HEK293 (cell line): Measurements from ENCODE around the gene CCR9.
A peak's percentile ranks its signal among the peaks of the same experiment; 100 is the strongest.

ENCODE experiments used
- PRDM1 ChIP-seq: fragments of 450-650 bp; formaldehyde crosslinking; IDR thresholded peaks from 2 replicates; pipeline ENCODE4; 2016; ENCODE audit warnings: missing biosample characterization, missing genetic modification characterization
- YY1 ChIP-seq: fragments of 450-650 bp; formaldehyde crosslinking; IDR thresholded peaks from 2 replicates; pipeline ENCODE4 v1.5.1; 2018; ENCODE audit warnings: missing biosample characterization, missing genetic modification characterization
- ZFP37 ChIP-seq: fragments of 450-650 bp; formaldehyde crosslinking; IDR thresholded peaks from 2 replicates; pipeline ENCODE4 v1.5.1; 2016; ENCODE audit warnings: missing biosample characterization, missing genetic modification characterization
- ZNF121 ChIP-seq: fragments of 450-650 bp; formaldehyde crosslinking; IDR thresholded peaks from 2 replicates; pipeline ENCODE4 v1.5.1; 2016; ENCODE audit warnings: missing biosample characterization, missing genetic modification characterization
- ZNF174 ChIP-seq: fragments of 450-650 bp; formaldehyde crosslinking; IDR thresholded peaks from 2 replicates; pipeline ENCODE4 v1.5.0; 2017; ENCODE audit warnings: missing biosample characterization, mild to moderate bottlenecking, missing genetic modification characterization
- ZNF274 ChIP-seq, 2 experiments: fragments of 200-500 bp in 1 of 2; fragments of 450-650 bp in 1 of 2; sonication (Bioruptor generic) in 1 of 2; formaldehyde crosslinking in 1 of 2; IDR thresholded peaks; 2 replicates each; pipeline versions ENCODE4 v1.5.1 to v1.6.1; 2014 to 2016; ENCODE audit warnings: borderline replicate concordance in 1 of 2, inconsistent platforms in 1 of 2, low read length in 1 of 2, missing biosample characterization in 1 of 2, missing genetic modification characterization in 1 of 2
- ZNF394 ChIP-seq: fragments of 450-650 bp; formaldehyde crosslinking; IDR thresholded peaks from 2 replicates; pipeline ENCODE4 v1.5.1; 2016; ENCODE audit warnings: missing biosample characterization, missing genetic modification characterization, mild to moderate bottlenecking, moderate library complexity, borderline replicate concordance
- ZNF664 ChIP-seq: fragments of 450-650 bp; formaldehyde crosslinking; IDR thresholded peaks from 2 replicates; pipeline ENCODE4 v1.5.1; 2016; ENCODE audit warnings: missing biosample characterization, missing genetic modification characterization
- ZSCAN30 ChIP-seq: fragments of 450-650 bp; IDR thresholded peaks from 2 replicates; pipeline ENCODE4 v1.5.1; 2018; ENCODE audit warnings: missing biosample characterization, mild to moderate bottlenecking, missing genetic modification characterization, moderate library complexity
- TF ChIP-seq, protein P1 (sequence below): fragments of 450-650 bp; formaldehyde crosslinking; IDR thresholded peaks from 2 replicates; pipeline ENCODE4 v1.5.1; 2016; ENCODE audit warnings: missing biosample characterization, missing genetic modification characterization
- TF ChIP-seq, protein P2 (sequence below): sonication (generic); formaldehyde crosslinking; IDR thresholded peaks from 2 replicates; pipeline ENCODE4 v1.8.1; 2022; ENCODE audit warnings: mild to moderate bottlenecking, moderate library complexity, missing genetic modification reagents
- TF ChIP-seq, protein P3 (sequence below): fragments of 450-650 bp; formaldehyde crosslinking; IDR thresholded peaks from 2 replicates; pipeline ENCODE4 v1.5.1; 2017; ENCODE audit warnings: missing biosample characterization, missing genetic modification characterization
- TF ChIP-seq, protein P4 (sequence below): fragments of 450-650 bp; formaldehyde crosslinking; IDR thresholded peaks from 2 replicates; pipeline ENCODE4 v1.5.1; 2016; ENCODE audit warnings: missing biosample characterization, missing genetic modification characterization

DNA sequence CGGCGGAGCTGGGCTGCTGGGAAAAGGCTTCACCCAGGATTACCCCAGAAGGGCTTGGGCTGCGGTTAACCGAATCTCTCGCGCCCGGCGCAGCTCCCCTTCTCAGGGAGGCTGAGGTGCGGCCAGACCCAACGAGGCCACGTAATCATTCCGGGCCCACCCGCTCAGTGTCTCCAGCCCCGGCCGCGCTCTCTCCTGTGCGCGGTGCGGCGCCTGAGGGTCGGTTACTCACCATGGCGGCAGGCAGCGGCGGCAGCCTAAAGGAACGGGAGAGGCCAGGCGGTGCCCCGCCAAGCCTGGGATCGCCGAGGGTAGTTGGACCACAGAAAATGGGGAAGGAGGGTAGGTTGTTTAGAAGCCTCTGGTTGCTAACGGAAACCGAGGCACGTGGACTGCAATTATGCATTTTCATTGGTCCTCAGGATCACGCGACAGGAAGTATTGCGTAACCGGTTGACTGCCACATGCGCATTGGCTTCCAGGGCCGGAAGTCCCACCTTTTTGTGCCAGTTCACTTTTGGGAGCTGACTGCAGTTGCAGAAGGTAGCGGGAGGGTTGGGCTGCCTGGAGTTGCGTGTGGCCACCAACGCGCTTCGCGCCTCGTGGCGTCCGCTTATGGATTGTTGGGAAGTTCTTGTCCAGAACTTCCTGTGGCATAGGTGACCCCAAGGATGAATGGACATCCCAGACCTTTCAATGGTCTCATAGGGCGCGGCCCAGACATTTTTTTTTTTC, 44.4 kb upstream of the CCR9 start, which contains the start of gene LZTFL1:
- TF ChIP-seq, protein P1, sequence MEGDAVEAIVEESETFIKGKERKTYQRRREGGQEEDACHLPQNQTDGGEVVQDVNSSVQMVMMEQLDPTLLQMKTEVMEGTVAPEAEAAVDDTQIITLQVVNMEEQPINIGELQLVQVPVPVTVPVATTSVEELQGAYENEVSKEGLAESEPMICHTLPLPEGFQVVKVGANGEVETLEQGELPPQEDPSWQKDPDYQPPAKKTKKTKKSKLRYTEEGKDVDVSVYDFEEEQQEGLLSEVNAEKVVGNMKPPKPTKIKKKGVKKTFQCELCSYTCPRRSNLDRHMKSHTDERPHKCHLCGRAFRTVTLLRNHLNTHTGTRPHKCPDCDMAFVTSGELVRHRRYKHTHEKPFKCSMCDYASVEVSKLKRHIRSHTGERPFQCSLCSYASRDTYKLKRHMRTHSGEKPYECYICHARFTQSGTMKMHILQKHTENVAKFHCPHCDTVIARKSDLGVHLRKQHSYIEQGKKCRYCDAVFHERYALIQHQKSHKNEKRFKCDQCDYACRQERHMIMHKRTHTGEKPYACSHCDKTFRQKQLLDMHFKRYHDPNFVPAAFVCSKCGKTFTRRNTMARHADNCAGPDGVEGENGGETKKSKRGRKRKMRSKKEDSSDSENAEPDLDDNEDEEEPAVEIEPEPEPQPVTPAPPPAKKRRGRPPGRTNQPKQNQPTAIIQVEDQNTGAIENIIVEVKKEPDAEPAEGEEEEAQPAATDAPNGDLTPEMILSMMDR: no peak
- TF ChIP-seq YY1 (tag by site-specific recombination) (no peak), ZNF394 (tag by site-specific recombination) (no peak), ZNF274 (IDR thresholded peaks at IDR 0.05; ENCODE audit: low read length) (no peak), ZNF274 (tag by site-specific recombination; IDR thresholded peaks at IDR 0.05; ENCODE audit: borderline replicate concordance) (no peak), ZSCAN30 (tag by site-specific recombination) (0 out of 2 replicates have a peak, but pooled peaks have one; percentile 38), ZFP37 (tag by site-specific recombination) (no peak), ZNF174 (tag by site-specific recombination) (no peak), PRDM1 (tag by site-specific recombination) (no peak), ZNF664 (tag by site-specific recombination) (no peak), ZNF121 (tag by site-specific recombination) (no peak)
- TF ChIP-seq, protein P2, sequence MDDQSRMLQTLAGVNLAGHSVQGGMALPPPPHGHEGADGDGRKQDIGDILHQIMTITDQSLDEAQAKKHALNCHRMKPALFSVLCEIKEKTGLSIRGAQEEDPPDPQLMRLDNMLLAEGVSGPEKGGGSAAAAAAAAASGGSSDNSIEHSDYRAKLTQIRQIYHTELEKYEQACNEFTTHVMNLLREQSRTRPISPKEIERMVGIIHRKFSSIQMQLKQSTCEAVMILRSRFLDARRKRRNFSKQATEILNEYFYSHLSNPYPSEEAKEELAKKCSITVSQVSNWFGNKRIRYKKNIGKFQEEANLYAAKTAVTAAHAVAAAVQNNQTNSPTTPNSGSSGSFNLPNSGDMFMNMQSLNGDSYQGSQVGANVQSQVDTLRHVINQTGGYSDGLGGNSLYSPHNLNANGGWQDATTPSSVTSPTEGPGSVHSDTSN: no peak
- TF ChIP-seq, protein P3, sequence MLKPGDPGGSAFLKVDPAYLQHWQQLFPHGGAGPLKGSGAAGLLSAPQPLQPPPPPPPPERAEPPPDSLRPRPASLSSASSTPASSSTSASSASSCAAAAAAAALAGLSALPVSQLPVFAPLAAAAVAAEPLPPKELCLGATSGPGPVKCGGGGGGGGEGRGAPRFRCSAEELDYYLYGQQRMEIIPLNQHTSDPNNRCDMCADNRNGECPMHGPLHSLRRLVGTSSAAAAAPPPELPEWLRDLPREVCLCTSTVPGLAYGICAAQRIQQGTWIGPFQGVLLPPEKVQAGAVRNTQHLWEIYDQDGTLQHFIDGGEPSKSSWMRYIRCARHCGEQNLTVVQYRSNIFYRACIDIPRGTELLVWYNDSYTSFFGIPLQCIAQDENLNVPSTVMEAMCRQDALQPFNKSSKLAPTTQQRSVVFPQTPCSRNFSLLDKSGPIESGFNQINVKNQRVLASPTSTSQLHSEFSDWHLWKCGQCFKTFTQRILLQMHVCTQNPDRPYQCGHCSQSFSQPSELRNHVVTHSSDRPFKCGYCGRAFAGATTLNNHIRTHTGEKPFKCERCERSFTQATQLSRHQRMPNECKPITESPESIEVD (tag by site-specific recombination): no peak
- TF ChIP-seq, protein P4, sequence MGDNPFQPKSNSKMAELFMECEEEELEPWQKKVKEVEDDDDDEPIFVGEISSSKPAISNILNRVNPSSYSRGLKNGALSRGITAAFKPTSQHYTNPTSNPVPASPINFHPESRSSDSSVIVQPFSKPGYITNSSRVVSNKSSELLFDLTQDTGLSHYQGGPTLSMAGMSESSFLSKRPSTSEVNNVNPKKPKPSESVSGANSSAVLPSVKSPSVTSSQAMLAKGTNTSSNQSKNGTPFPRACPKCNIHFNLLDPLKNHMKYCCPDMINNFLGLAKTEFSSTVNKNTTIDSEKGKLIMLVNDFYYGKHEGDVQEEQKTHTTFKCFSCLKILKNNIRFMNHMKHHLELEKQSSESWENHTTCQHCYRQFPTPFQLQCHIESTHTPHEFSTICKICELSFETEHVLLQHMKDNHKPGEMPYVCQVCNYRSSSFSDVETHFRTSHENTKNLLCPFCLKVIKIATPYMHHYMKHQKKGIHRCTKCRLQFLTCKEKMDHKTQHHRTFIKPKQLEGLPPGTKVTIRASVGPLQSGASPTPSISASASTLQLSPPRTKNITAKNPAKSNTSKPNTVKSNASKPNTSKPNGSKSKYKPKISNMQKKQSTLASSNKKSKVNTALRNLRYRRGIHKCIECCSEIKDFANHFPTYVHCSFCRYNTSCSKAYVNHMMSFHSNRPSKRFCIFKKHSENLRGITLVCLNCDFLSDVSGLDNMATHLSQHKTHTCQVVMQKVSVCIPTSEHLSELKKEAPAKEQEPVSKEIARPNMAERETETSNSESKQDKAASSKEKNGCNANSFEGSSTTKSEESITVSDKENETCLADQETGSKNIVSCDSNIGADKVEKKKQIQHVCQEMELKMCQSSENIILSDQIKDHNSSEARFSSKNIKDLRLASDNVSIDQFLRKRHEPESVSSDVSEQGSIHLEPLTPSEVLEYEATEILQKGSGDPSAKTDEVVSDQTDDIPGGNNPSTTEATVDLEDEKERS (tag by site-specific recombination): no peak
